ENCODE data around the gene AMBRA1.

Gene AMBRA1

GRCh38 chr11:46347637-46348311 is 246.0 kb downstream of the AMBRA1 start:
- DNase-seq (ENCODE audit: low read depth), result no peak

GRCh38 chr11:46346886-46347636 is 246.8 kb downstream of the AMBRA1 start, which contains the start of gene DGKZ:
Gene DGKZ, plus strand, starts transcription at chr11:46347463. Its CDS starts 197 bp downstream, at chr11:46347660.
- peak; percentile 78 for DNase-seq (ENCODE audit: low read depth)
